IPS-NIHi7 (cell line): Measurements from ENCODE around the gene PPP2R5E.
"Not testable (repeated sequence)": the region's sequence is repeated elsewhere in the genome, so short reads cannot be mapped to it uniquely, and the experiment has no call there.

ENCODE experiments used
- DNase-seq: peaks from one replicate; pipeline ENCODE4 v3.0.0; 2012; ENCODE audit warnings: mixed read lengths; ENCODE audit errors: extremely low spot score

PPP2R5E gene

GRCh38 chr14:63543000-63543825 lies at the start of gene PPP2R5E:
PPP2R5E (minus strand) TSS chr14:63543377; CDS start chr14:63539685, 3,692 bp downstream.
- peak; percentile 98 for DNase-seq

GRCh38 chr14:63583046-63583445 lies 39.9 kb upstream of the PPP2R5E start:
- DNase-seq, result not testable (repeated sequence)

DNA sequence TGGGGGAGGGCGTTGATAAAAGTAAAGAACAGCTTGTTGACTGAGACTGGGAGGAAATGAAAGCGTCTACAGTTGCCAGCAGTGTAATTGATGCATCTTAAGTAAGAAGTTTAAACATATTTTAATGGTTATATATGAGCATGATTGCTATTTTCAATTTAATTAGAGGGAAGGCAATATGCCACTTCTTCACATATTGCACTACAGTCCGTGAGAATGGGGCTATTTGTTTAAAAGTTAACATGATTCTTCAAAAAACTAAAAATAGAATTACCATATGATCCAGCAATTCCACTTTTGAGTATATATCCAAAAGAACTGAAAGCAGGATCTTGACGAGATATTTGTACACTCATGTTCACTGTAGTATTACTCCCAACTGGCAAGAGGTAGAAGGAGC lies 38.3 kb upstream of the PPP2R5E start:
- no peak for DNase-seq

DNA sequence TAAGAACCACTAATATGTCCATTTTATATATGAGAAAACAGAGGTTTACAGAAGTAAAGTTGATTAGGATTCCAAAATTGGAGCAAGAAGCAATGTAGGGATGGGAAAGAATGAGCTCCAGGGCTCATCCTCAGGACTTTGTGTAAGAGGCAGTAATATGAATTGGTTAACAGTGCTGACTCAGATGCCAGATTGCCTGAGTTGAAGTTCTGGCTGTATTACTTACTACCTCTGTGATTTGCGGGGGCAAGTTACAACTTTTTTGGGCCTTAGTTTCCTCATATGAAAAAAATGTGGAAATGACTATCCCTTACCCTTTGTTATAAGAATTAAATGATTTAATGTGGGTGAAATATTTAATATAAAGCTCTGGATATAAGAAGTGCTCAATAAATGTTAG lies 35.1 kb upstream of the PPP2R5E start:
- DNase-seq, result no peak

- no peak for DNase-seq
Observed at GRCh38 chr14:63573581-63573980, 30.4 kb upstream of the PPP2R5E start.

GRCh38 chr14:63565448-63565847 lies 22.3 kb upstream of the PPP2R5E start:
- DNase-seq, result no peak

- DNase-seq, result no peak
Observed at GRCh38 chr14:63564318-63564717, 21.1 kb upstream of the PPP2R5E start.

- no peak for DNase-seq
Observed at GRCh38 chr14:63563370-63564026, 20.3 kb upstream of the PPP2R5E start.

- DNase-seq, result no peak
Observed at GRCh38 chr14:63562405-63562804, 19.2 kb upstream of the PPP2R5E start.

DNA sequence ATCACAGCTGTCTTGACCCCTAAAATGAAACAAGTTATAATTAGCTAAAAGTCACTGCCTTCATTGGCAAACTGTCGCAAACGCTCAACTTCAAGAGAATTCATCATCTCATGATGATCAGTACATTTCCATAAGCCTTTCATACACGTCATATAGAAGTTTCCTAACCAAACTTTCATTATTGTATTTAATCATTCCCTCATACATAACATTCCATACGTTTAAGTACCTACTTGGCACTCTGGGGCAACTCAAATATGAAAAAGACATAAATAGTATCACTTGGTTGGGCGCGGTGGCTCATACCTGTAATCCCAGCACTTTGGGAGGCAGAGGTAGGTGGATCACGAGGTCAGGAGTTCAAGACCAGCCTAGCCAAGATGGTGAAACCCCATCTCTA lies 12.4 kb upstream of the PPP2R5E start:
- no peak for DNase-seq

DNA sequence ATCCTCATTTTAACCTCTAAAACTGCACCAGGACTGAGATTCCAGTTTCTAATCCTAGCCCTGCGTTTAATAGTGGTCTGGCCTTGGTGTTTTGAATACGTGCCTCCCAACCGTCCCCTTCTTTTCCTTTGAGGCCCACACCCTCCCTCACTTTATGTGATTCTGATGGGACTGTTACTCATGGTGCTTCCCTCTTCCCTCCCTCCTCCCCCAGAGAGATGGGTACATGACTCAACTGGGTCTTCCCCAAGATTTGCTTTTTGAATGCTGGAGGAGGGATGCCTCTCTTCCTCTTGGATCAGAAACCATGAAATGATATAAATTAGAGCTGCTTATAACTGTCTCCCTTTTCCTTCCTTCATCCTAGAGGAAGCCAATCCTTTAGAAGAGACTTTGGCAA lies 8.2 kb upstream of the PPP2R5E start:
- DNase-seq, result no peak

- DNase-seq, result no peak
Observed at GRCh38 chr14:63547798-63548335, 4.7 kb upstream of the PPP2R5E start.

GRCh38 chr14:63545431-63545830 lies 2.3 kb upstream of the PPP2R5E start:
- no peak for DNase-seq

DNA sequence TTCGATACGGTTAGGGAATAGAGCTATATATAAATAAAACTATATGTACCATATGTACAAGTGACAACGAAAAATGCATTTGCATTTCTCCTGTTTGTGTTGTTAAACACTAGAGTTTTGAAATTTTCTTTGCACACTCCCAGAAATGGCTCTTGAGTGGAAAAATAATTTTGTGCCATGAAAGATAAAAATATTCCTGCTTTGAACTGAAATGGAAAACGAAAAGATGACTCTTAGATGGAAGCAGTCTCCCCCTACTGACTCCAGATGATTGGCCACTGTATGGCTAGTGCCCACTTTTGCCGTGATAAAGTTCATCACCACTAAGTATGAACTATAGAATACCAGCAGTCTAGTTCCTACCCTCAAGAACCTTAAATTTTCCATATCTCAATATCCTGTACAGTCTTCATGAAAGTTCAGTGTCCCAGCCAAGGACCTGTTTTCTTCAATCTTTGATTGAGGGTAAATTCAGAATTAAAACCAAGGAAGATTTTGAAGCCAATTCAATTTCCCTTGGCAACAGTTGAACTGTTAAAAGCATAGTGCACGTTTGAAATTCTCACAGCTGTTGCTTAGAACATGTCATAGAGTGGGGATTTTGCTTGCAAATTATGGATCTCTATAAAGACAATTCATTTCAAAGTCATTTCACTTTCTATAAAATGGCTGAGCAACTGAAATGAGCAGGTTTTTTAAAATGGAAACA lies 1.6 kb upstream of the PPP2R5E start:
- DNase-seq, result no peak

DNA sequence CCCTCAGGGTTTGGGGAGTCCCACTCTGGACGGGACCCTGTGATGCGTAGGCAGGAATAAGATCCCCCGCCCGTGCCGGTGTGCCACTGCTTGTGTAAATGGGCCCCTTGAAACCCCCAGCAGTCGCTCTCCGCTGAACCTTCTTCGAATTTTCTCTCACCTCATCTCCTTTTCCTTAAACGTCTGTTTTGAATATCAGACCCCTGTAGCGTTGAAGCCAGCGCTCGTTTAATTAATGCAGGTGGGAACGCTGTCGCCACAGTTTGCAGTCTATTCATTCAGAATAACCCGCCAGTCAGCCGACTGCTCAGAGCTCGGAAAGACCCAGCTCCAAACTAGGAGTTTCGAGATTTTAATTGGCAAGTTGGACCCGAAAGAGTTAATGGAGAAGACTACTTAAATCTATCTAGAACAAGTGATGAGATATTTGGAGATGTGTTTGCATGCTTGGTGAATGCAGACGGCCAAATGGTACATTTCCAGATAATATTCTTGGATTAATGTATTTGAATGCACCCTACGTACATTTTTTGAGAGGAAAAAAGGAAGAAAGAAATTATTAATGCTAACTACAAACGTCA lies 739 bp upstream of the PPP2R5E start:
- DNase-seq, result no peak

DNA sequence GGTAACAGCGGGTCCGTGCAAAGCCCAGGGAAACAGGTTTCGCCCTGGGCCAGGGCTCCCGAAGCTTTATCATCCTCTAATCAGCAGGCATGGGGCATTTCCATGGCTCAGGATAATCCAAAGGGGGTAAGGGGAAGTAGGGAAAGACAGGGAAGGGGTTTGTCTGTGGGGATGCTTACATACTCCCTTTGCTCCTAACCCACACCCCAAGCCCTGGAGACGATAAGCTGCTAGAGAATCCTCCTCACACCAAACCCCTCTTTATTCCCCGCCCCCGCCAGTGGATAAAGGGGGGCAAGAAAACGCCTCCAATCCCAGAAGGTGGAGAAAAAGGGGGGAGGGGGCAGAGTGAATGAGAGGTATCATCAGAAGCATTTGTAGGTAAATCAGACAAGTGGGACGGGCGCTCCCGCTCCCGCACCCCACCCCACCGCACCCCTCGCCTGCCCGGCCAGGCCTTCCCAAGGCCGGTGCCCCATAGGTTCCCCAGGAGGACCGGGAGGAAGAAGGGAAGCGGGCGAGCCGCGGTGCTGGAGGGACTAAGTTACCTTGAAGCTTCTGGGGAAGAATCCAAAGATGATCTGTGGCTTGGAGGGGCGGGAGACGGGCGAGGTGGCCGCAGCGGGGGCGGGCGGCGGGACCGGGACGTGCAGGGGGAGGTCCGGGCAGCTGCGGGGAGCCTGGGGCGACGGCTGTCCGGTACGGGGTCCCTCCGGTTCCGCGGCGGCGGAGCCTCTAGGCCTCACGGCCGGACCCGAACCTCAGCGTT lies 762 bp downstream of the PPP2R5E start:
- peak; percentile 20 for DNase-seq

DNA sequence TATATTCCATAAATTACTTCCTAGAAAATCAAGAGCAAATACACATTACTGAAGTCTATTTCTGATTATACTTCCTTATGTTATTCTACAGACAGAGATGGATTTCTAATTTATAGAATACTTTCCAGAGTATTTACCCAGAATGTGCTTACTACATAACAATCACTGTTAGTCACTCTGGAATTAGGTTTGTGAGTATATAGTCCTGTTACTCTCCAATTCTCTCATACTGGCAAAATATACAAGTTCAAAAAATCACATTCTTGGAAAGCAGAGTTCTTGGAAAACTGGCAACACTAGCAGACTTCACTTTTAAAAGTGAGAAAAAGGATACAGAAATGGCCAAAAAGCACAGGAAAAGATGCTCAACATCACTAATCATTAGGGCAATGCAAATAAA lies 7.3 kb downstream of the PPP2R5E start:
- DNase-seq, result no peak

GRCh38 chr14:63533474-63533873 lies 9.7 kb downstream of the PPP2R5E start:
- DNase-seq, result no peak

DNA sequence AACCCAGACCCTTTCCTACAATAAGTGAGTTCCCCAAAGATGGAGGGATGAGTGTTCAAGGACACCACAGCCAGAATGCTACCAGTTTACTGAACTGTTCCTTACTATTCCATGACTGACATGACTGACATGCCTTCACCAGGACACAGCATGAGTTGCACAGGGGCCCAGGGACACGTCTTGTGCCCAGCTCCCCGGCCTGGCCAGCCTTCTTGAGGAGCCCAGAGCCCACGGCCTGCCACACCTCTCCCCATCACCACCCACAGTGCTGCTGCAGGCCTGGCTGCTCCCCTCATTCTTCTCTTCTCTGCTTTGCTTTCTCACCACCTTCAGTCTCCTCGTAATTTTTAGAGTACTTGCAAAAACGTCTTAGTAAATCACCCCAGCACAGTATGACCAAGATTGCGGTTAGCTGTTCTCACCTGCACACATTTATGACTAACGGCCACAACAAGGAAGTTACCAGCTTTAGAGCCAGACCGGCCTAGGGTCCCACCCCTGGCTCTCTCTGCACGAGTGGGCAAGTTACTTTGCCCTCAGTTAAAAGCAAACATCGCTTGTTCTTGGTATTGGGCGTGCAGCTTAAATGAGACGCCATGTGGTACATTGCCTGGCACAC lies 18.5 kb downstream of the PPP2R5E start:
- DNase-seq, result no peak

- no peak for DNase-seq
Observed at GRCh38 chr14:63523735-63524426, 19.3 kb downstream of the PPP2R5E start.
